Lung (tissue), 12 donors: Measurements from ENCODE around the gene RPS14. TPM values are rescaled to one million over a fixed set of nuclear protein-coding genes. Genes with fewer than 3 reads are reported as not detected.
"Not testable (repeated sequence)": the region's sequence is repeated elsewhere in the genome, so short reads cannot be mapped to it uniquely, and the experiment has no call there.

ENCODE experiments used
- ATAC-seq: fragments of 200-7000 bp; cut with Tn5 transposase; one replicate; pipeline ENCODE4 v1.9.1; 2020; ENCODE audit warnings: moderate number of reproducible peaks; ENCODE audit not compliant: insufficient read depth, low FRiP score
- DNase-seq, 3 donors: peaks; one replicate each; pipeline ENCODE4 v3.0.0-alpha.2; 2013 to 2017
- H3K27ac ChIP-seq, 2 donors: one replicate each; pipeline ENCODE4 v1.5.1; 2013; ENCODE audit warnings: mild to moderate bottlenecking in 2 of 2, moderate library complexity in 2 of 2, control low read depth in 1 of 2, inconsistent platforms in 1 of 2, low read depth in 1 of 2, low read length in 1 of 2
- H3K27me3 ChIP-seq, 3 donors: one replicate each; pipeline ENCODE4 v1.5.1; 2013; ENCODE audit warnings: low read length in 2 of 3; ENCODE audit not compliant: control insufficient read depth in 3 of 3, insufficient read depth in 3 of 3
- H3K36me3 ChIP-seq, 4 donors: one replicate each; pipeline ENCODE4 v1.5.1; 2013; ENCODE audit warnings: low read length in 4 of 4, mild to moderate bottlenecking in 1 of 4, moderate library complexity in 1 of 4; ENCODE audit not compliant: control insufficient read depth in 4 of 4, insufficient read depth in 4 of 4
- H3K4me1 ChIP-seq, 5 donors: one replicate each; pipeline ENCODE4 v1.5.1; 2013; ENCODE audit warnings: low read length in 5 of 5, mild to moderate bottlenecking in 2 of 5, moderate library complexity in 1 of 5; ENCODE audit not compliant: control insufficient read depth in 5 of 5, insufficient read depth in 5 of 5
- H3K4me3 ChIP-seq: one replicate; pipeline ENCODE4 v1.5.1; 2013; ENCODE audit warnings: mild to moderate bottlenecking, control low read depth, moderate library complexity
- H3K9ac ChIP-seq, 2 donors: one replicate each; pipeline ENCODE4 v1.5.1; 2013; ENCODE audit warnings: low read length in 2 of 2, control low read depth in 1 of 2; ENCODE audit not compliant: insufficient read depth in 1 of 2
- H3K9me3 ChIP-seq, 4 donors: one replicate each; pipeline ENCODE4 v1.5.1; 2013; ENCODE audit warnings: low read length in 3 of 4, mild to moderate bottlenecking in 1 of 4, moderate library complexity in 1 of 4; ENCODE audit not compliant: control insufficient read depth in 4 of 4, insufficient read depth in 3 of 4
- CTCF ChIP-seq: IDR thresholded peaks from 2 replicates; pipeline ENCODE4 v1.5.1; 2012; ENCODE audit warnings: mild to moderate bottlenecking; ENCODE audit errors: control extremely low read depth, extremely low read depth
- WGBS, 2 donors: extraction: QIAGEN DNeasy Blood & Tissue Kit; methylation state at CpG; one replicate each; pipeline ENCODE4 v1.1.7; 2013; 5-methylcytosine and 5-hydroxymethylcytosine counted together
- polyA plus RNA-seq, 2 donors: library from polyadenylated mRNA; stranded (reverse); fragments of 200-250 nt; gene quantifications; one replicate each; pipeline ENCODE4 v1.2.1, GENCODE V29; 2013
- total RNA-seq, 2 donors: library from RNA; depleted of rRNA in 1 of 2; stranded (reverse); fragments of >200 nt in 1 of 2; gene quantifications; one replicate each; pipeline ENCODE4 v1.2.1, GENCODE V29; 2014 to 2021
- donor health status: control.
- donor health status: control.
- donor health status: Bipolar disorder and iron deficiency.
- donor health status: healthy.
- donor health status: DM: yes; HTN: yes; CAD: no.

RPS14 gene
- total and polyA plus RNA-seq, 4 donors = 1,065 to 4,623 (median 2,452) TPM

DNA sequence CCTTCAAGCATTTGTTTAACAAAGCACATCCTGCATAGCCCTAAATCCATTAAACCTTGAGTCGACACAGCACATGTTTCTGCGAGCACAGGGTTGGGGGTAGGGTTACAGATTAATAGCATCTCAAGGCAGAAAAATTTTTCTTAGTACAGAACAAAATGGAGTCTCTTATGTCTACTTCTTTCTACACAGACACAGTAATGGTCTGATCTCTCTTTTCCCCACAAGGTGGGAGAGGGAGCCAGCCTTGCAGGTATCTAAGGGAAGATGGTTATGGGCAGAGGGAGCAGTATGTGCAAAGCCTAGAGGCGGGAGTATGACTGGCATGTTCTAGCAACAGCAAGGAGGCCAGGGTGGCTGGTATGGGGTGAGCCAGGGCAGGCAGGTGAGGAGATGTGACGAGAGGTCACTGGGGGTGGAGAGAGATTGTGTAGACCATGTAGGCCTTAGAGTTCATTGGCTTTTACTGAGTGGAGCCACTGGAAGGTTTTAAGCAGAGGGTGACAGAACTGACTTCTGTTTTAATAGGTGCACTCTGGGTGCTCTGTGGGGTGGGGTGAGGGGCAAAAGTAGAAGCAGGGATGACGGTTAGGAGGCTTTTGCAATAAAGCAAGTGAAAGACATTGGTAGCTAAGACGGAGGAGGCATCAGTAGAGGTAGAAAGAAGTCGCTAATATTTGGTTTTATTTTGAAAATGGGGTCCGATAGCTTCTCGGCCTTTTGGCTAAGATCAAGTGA lies 5.1 kb upstream of the RPS14 start:
- Histone ChIP-seq H3K9me3 (no peaks in the 10 kb centered on the region), H3K27me3 (no peaks in the 10 kb centered on the region), H3K9ac (no peak overlapping the region), H3K36me3 (no peaks in the 10 kb centered on the region), H3K4me3 (no peak overlapping the region), H3K27ac (peak overlapping the region in 1 of 2 donors; percentile 1), H3K4me1 (peaks cover 0 to 2% (median 0%) of the 10 kb centered on the region in 5 donors)
- no peak for DNase-seq
- no peak for TF ChIP-seq CTCF
- 40 to 73% methylated on average over 9 of the region's 9 CpGs for WGBS, 2 donors
- ATAC-seq = no peak

GRCh38 chr5:150454027-150454426 lies 4.5 kb upstream of the RPS14 start:
- not testable (repeated sequence) for H3K27me3 ChIP-seq, H3K4me3 ChIP-seq, ATAC-seq, H3K9me3 ChIP-seq, H3K4me1 ChIP-seq, H3K27ac ChIP-seq, DNase-seq, H3K9ac ChIP-seq, H3K36me3 ChIP-seq
- 25 to 36% methylated on average over 6 to 8 of the region's 8 CpGs for WGBS, 2 donors

DNA sequence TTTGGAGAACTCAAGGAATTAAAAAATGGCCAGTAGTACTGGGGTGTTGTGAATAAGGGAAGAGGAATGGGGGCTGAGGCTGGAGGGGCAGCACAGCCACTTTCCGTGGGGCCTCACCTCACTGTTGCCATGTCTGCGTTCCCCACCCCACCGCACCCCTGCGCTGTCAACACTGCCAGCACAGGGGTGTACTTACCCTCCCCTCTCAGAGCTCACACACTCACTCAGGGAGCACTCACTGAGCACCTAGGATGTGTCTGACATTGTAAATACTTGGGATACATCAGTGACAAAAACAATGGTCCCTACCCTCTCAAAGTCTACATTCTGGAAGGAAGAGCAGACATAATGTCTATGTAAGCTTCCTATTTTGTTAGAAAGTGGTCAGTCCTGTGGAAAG lies 3.4 kb upstream of the RPS14 start:
- Histone ChIP-seq H3K27me3 (no peaks in the 10 kb centered on the region), H3K36me3 (peaks cover 0 to 10% (median 4%) of the 10 kb centered on the region in 4 donors), H3K9me3 (no peaks in the 10 kb centered on the region), H3K9ac (no peak overlapping the region), H3K4me3 (no peak overlapping the region), H3K27ac (no peak overlapping the region), H3K4me1 (peaks cover 0 to 9% (median 1%) of the 10 kb centered on the region in 5 donors)
- no peak for ATAC-seq
- WGBS, 2 donors = 94 to 96% methylated on average over 4 of the region's 4 CpGs
- DNase-seq = no peak
- no peak for TF ChIP-seq CTCF

DNA sequence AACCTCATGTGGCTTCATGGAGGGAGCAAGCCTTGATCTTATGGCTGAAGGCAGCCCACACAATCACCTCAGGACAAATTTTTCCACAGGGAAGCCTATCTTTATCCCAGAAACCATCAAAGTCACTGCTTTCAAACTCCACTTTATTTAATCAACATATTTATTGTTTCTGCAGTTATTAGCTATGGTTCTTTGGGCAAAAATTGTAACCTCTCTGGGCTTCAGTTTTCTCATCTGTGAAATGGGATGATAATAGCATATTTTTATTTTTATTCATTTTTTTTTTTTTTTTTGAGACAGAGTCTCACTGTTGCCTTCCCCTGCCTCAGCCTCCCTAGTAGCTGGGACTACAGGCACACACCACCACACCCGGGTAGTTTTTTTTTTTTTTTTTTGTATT lies 2.1 kb upstream of the RPS14 start:
- Histone ChIP-seq H3K27me3 (no peaks in the 10 kb centered on the region), H3K9me3 (no peaks in the 10 kb centered on the region), H3K27ac (no peak overlapping the region), H3K4me3 (no peak overlapping the region), H3K9ac (no peak overlapping the region), H3K4me1 (peaks cover 0 to 13% (median 6%) of the 10 kb centered on the region in 5 donors), H3K36me3 (peaks cover 9 to 24% (median 15%) of the 10 kb centered on the region in 4 donors)
- DNase-seq (no peak), ATAC-seq (no peak)
- no peak for TF ChIP-seq CTCF
- 93 to 100% methylated on average over 1 of the region's 1 CpG for WGBS, 2 donors
